Astrocyte (in vitro differentiated cells and primary cell): Measurements from ENCODE around the gene MYO5A. TPM values are rescaled to one million over a fixed set of nuclear protein-coding genes. Genes with fewer than 3 reads are reported as not detected.
A peak's percentile ranks its signal among the peaks of the same experiment; 100 is the strongest.

ENCODE experiments used
- DNase-seq: peaks from one replicate; pipeline ENCODE4 v3.0.0-alpha.2; 2010; ENCODE audit warnings: low read depth
- FAIRE-seq: peaks from 2 replicates; lab custom pipeline; 2011; peaks lifted over from hg19 to GRCh38; lab: Jason Lieb, UNC
- H2AFZ ChIP-seq: 2 replicates; pipeline ENCODE4 v1.6.0; 2012; ENCODE audit warnings: low read depth, low read length, inconsistent platforms
- H3K27ac ChIP-seq: 2 replicates; pipeline ENCODE4 v1.5.1; 2011; ENCODE audit warnings: low read depth, low read length, inconsistent platforms
- H3K27me3 ChIP-seq: 2 replicates; pipeline ENCODE4 v1.6.0; 2011; ENCODE audit warnings: low read length, inconsistent platforms; ENCODE audit not compliant: insufficient read depth
- H3K36me3 ChIP-seq: 2 replicates; pipeline ENCODE4 v1.5.1; 2011; ENCODE audit warnings: low read length, inconsistent platforms; ENCODE audit not compliant: insufficient read depth
- H3K4me1 ChIP-seq: 2 replicates; pipeline ENCODE4 v1.5.1; 2011; ENCODE audit warnings: low read length, inconsistent platforms; ENCODE audit not compliant: insufficient read depth
- H3K4me2 ChIP-seq: 2 replicates; pipeline ENCODE4 v1.6.0; 2012; ENCODE audit warnings: low read length, inconsistent platforms
- H3K4me3 ChIP-seq: 2 replicates; pipeline ENCODE4 v1.5.1; 2011; ENCODE audit warnings: low read depth, mild to moderate bottlenecking, low read length, inconsistent platforms; ENCODE audit not compliant: insufficient read depth
- H3K79me2 ChIP-seq: 2 replicates; pipeline ENCODE4 v1.6.0; 2012; ENCODE audit warnings: mild to moderate bottlenecking, low read length, inconsistent platforms; ENCODE audit not compliant: insufficient read depth
- H3K9ac ChIP-seq: 2 replicates; pipeline ENCODE4 v1.6.0; 2012; ENCODE audit warnings: mild to moderate bottlenecking, low read length, inconsistent platforms
- H3K9me3 ChIP-seq: 2 replicates; pipeline ENCODE4 v1.5.1; 2012; ENCODE audit warnings: low read depth, mild to moderate bottlenecking, low read length, inconsistent platforms; ENCODE audit not compliant: insufficient read depth
- H4K20me1 ChIP-seq: 2 replicates; pipeline ENCODE4 v1.6.0; 2012; ENCODE audit warnings: low read length, inconsistent platforms; ENCODE audit not compliant: insufficient read depth
- H3K27ac Mint-ChIP-seq: one replicate; pipeline ENCODE4 v1.8.0; 2021; ENCODE audit warnings: mild to moderate bottlenecking, mixed read lengths; ENCODE audit not compliant: unreplicated experiment
- H3K27me3 Mint-ChIP-seq: one replicate; pipeline ENCODE4 v1.8.0; 2021; ENCODE audit warnings: low read depth, mixed read lengths; ENCODE audit not compliant: unreplicated experiment
- H3K36me3 Mint-ChIP-seq: one replicate; pipeline ENCODE4 v1.8.0; 2021; ENCODE audit warnings: low read depth, mixed read lengths; ENCODE audit not compliant: unreplicated experiment
- H3K4me1 Mint-ChIP-seq: one replicate; pipeline ENCODE4 v1.8.0; 2021; ENCODE audit warnings: low read depth, mixed read lengths; ENCODE audit not compliant: unreplicated experiment
- H3K4me3 Mint-ChIP-seq: one replicate; pipeline ENCODE4 v1.8.0; 2021; ENCODE audit warnings: mild to moderate bottlenecking, moderate library complexity, mixed read lengths; ENCODE audit not compliant: unreplicated experiment
- H3K9me3 Mint-ChIP-seq: one replicate; pipeline ENCODE4 v1.8.0; 2021; ENCODE audit warnings: mild to moderate bottlenecking, mixed read lengths; ENCODE audit not compliant: unreplicated experiment
- EZH2 ChIP-seq: IDR thresholded peaks from 2 replicates; pipeline ENCODE4 v1.6.1; 2012; ENCODE audit warnings: mild to moderate bottlenecking, low read length, inconsistent platforms; ENCODE audit not compliant: insufficient read depth
- total RNA-seq: library from RNA; stranded (reverse); gene quantifications from 2 replicates; pipeline ENCODE4 v1.2.1, GENCODE V29; 2021
- TF ChIP-seq, protein P1 (sequence below): IDR thresholded peaks from 2 replicates; pipeline ENCODE4 v1.5.1; 2011; ENCODE audit warnings: low read depth, mild to moderate bottlenecking, inconsistent platforms, low read length, moderate library complexity; ENCODE audit not compliant: insufficient read depth

Gene MYO5A
- total RNA-seq, 1 donor from 2014 or later, result 47.6 TPM

DNA sequence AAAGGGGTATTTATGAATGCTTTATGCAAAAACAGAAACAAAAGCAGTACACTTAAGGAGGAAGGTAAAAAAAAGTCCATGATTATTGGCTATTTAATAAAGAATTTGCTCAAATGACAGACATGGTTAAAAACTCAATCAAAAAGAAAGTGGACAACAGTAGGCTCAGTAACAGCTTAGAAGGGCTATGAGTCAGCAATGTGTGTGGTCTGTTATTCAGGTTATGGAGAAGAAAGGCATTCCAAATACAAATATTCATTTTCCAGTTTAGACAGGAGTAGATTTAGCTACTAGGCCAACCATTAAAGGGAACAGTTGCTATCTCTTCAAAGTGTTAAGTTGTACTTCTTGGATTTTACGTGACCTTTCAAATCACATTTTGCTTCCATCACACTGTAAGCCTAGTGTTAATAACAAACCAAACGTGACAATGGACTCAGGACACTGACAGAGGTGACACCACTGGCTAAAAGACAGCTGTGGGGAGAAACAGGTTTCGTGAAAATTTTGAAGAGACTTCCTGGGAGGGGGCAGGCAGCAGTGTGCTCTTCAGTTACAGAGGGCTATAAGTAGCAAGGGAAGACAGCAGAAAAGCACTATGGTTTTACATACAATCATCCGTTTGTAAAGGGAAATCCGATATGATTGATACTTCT lies 191.4 kb downstream of the MYO5A start:
- peak; percentile 75 for DNase-seq
- H3K9me3 Mint-ChIP-seq, result no peaks in the 10 kb centered on the region

DNA sequence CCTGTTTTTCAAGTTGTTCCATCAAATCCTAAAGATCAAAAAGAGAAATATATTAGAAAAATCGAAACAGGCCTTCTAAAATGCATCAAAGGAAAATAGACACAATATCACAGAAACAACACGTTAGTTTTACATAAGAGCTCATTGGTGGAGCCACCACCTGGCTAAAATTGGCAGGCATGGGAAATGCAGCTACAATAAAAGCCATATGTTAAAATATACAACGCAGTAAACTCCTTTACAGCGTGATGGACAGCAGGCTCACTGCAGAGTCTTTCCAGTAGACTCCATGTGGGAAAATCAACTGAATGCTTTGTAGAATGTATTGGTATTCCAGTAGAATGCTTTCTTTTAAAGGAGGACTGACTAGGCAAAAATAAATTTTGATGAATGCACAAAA lies 192.2 kb downstream of the MYO5A start:
- H3K4me3 ChIP-seq, result no peak overlapping the region
- no peaks in the 10 kb centered on the region for H3K9me3 Mint-ChIP-seq
- H3K36me3 Mint-ChIP-seq, result no peaks in the 10 kb centered on the region
- no peak overlapping the region for H2AFZ ChIP-seq
- peaks cover 5% of the 10 kb centered on the region for H3K36me3 ChIP-seq
- peaks cover 19% of the 10 kb centered on the region for H3K4me1 ChIP-seq
- H3K27ac ChIP-seq, result no peak overlapping the region
- no peaks in the 10 kb centered on the region for H3K27me3 Mint-ChIP-seq
- H3K4me2 ChIP-seq, result peak overlapping the region; percentile 72
- H3K9ac ChIP-seq, result no peak overlapping the region
- DNase-seq (no peak), FAIRE-seq (no peak)
- TF ChIP-seq, protein P1, sequence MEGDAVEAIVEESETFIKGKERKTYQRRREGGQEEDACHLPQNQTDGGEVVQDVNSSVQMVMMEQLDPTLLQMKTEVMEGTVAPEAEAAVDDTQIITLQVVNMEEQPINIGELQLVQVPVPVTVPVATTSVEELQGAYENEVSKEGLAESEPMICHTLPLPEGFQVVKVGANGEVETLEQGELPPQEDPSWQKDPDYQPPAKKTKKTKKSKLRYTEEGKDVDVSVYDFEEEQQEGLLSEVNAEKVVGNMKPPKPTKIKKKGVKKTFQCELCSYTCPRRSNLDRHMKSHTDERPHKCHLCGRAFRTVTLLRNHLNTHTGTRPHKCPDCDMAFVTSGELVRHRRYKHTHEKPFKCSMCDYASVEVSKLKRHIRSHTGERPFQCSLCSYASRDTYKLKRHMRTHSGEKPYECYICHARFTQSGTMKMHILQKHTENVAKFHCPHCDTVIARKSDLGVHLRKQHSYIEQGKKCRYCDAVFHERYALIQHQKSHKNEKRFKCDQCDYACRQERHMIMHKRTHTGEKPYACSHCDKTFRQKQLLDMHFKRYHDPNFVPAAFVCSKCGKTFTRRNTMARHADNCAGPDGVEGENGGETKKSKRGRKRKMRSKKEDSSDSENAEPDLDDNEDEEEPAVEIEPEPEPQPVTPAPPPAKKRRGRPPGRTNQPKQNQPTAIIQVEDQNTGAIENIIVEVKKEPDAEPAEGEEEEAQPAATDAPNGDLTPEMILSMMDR, result no peak
- TF ChIP-seq EZH2, result no peak
- H3K79me2 ChIP-seq, result no peaks in the 10 kb centered on the region
- H3K27ac Mint-ChIP-seq, result peak overlapping the region; percentile 77
- no peaks in the 10 kb centered on the region for H3K27me3 ChIP-seq
- H3K4me1 Mint-ChIP-seq, result peaks cover 36% of the 10 kb centered on the region
- no peaks in the 10 kb centered on the region for H3K9me3 ChIP-seq
- no peak overlapping the region for H3K4me3 Mint-ChIP-seq
- H4K20me1 ChIP-seq, result no peaks in the 10 kb centered on the region

More for the DNA sequence above, 191.4 kb downstream of the MYO5A start:
- Mint-ChIP-seq H3K36me3 (no peaks in the 10 kb centered on the region), H3K4me3 (peak overlapping the region; percentile 45), H3K4me1 (peaks cover 34% of the 10 kb centered on the region), H3K27ac (peak overlapping the region; percentile 77), H3K27me3 (no peaks in the 10 kb centered on the region)
- H4K20me1 ChIP-seq, result no peaks in the 10 kb centered on the region
- H3K27me3 ChIP-seq, result no peaks in the 10 kb centered on the region
- no peaks in the 10 kb centered on the region for H3K79me2 ChIP-seq
- peak overlapping the region; percentile 63 for H3K27ac ChIP-seq
- H3K9me3 ChIP-seq, result no peaks in the 10 kb centered on the region
- TF ChIP-seq, protein P1, result no peak
- TF ChIP-seq EZH2, result no peak
- peaks cover 5% of the 10 kb centered on the region for H3K36me3 ChIP-seq
- no peak overlapping the region for H2AFZ ChIP-seq
- H3K4me2 ChIP-seq, result peak overlapping the region; percentile 72
- H3K9ac ChIP-seq, result peak overlapping the region; percentile 61
- peaks cover 16% of the 10 kb centered on the region for H3K4me1 ChIP-seq
- H3K4me3 ChIP-seq, result no peak overlapping the region
- peak; percentile 65 for FAIRE-seq
